HCT116 (cell line): ENCODE data around the gene FCHSD2. TPM values are rescaled to one million over a fixed set of nuclear protein-coding genes. Genes with fewer than 3 reads are reported as not detected.

Source experiments
- ATAC-seq: fragments of 200-7000 bp; cut with Tn5 transposase; 2 replicates; pipeline ENCODE4 v1.9.1; 2020; ENCODE audit warnings: mild to moderate bottlenecking, moderate library complexity
- BruUV-seq: library from RNA; stranded (reverse); fragments of 400-500 nt; replicated peaks from 2 replicates; lab custom pipeline; 2021; lab: Mats Ljungman, UMichigan
- CTCF ChIA-PET: fragments of 300-600 bp; sonication (Branson Sonifier 250); formaldehyde crosslinking; loops from one replicate; lab custom pipeline; 2021; ENCODE audit warnings: antibody characterized with exemption; lab: Charles Lee
- POLR2A ChIA-PET: fragments of 300-600, 350-600 bp; sonication (Branson Sonifier 250); formaldehyde crosslinking; loops from one replicate; lab custom pipeline; 2021; ENCODE audit warnings: antibody characterized with exemption; lab: Charles Lee
- RAD21 ChIA-PET, 2 experiments: fragments of 300-600 bp; sonication (Branson Sonifier 250); formaldehyde crosslinking; loops; one replicate each; lab custom pipeline; 2023; ENCODE audit warnings: low total read pairs in 2 of 2; ENCODE audit not compliant: uncharacterized antibody in 2 of 2, unreplicated experiment in 2 of 2, low non-redundant PET in 1 of 2; lab: Charles Lee
- DNase-seq: peaks from one replicate; pipeline ENCODE4 v3.0.0-alpha.2; 2010; ENCODE audit warnings: low read depth, low spot score
- H2AFZ ChIP-seq: fragments of 200-600 bp; shearing (Covaris generic), sonication (generic); 2 replicates; pipeline ENCODE4 v1.6.1; 2017; ENCODE audit warnings: low read depth, mixed run types, mixed read lengths, antibody characterized with exemption, low read length; ENCODE audit not compliant: poor library complexity, severe bottlenecking
- H3K27ac ChIP-seq: 2 replicates; pipeline ENCODE4 v1.5.1; 2012; ENCODE audit warnings: low read depth, low read length
- H3K27me3 ChIP-seq: fragments of 200-600 bp; sonication (generic); 2 replicates; pipeline ENCODE4 v1.6.1; 2016; ENCODE audit warnings: mixed run types, low read length, mixed read lengths; ENCODE audit not compliant: insufficient read depth
- H3K36me3 ChIP-seq, 2 experiments: fragments of 200-500 bp in 1 of 2; fragments of 200-600 bp in 1 of 2; sonication (Bioruptor generic) in 1 of 2; sonication (generic) in 1 of 2; 2 replicates each; pipeline versions ENCODE4 v1.5.1 to v1.6.1; 2014 to 2016; ENCODE audit warnings: low read length in 2 of 2, inconsistent platforms in 1 of 2, mixed read lengths in 1 of 2, mixed run types in 1 of 2; ENCODE audit not compliant: insufficient read depth in 2 of 2, control insufficient read depth in 1 of 2
- H3K4me1 ChIP-seq, 2 experiments: fragments of 200-600 bp in 1 of 2; sonication (generic) in 1 of 2; 2 replicates each; pipeline versions ENCODE4 v1.5.1 to v1.6.1; 2012 to 2017; ENCODE audit warnings: low read length in 2 of 2, inconsistent platforms in 1 of 2, mild to moderate bottlenecking in 1 of 2, mixed read lengths in 1 of 2, mixed run types in 1 of 2, moderate library complexity in 1 of 2; ENCODE audit not compliant: insufficient read depth in 2 of 2, control insufficient read depth in 1 of 2
- H3K4me2 ChIP-seq: fragments of 200-600 bp; sonication (generic); 2 replicates; pipeline ENCODE4 v1.6.1; 2017; ENCODE audit warnings: mixed run types, low read length, mixed read lengths
- H3K4me3 ChIP-seq, 2 experiments: fragments of 200-600 bp in 1 of 2; sonication (generic) in 1 of 2; replicated peaks in 1 of 2; 2 replicates each; pipeline ENCODE4 v1.5.1; 2011 to 2016; ENCODE audit warnings: low read length in 2 of 2, control low read depth in 1 of 2, low read depth in 1 of 2, mild to moderate bottlenecking in 1 of 2, mixed read lengths in 1 of 2, mixed run types in 1 of 2
- H3K79me2 ChIP-seq: fragments of 200-600 bp; sonication (generic); 2 replicates; pipeline ENCODE4 v1.6.1; 2017; ENCODE audit warnings: mild to moderate bottlenecking, mixed run types, low read length, moderate library complexity, mixed read lengths; ENCODE audit not compliant: insufficient read depth
- H3K9ac ChIP-seq: fragments of 200-600 bp; sonication (generic); 2 replicates; pipeline ENCODE4 v1.6.1; 2016; ENCODE audit warnings: low read length, mixed read lengths
- H3K9me2 ChIP-seq: fragments of 200-600 bp; sonication (generic), shearing (Covaris generic); 2 replicates; pipeline ENCODE4 v1.6.1; 2017; ENCODE audit warnings: mixed run types, mild to moderate bottlenecking, moderate library complexity; ENCODE audit not compliant: insufficient read depth
- H3K9me3 ChIP-seq, 2 experiments: fragments of 200-500 bp in 1 of 2; fragments of 200-600 bp in 1 of 2; sonication (Bioruptor generic) in 1 of 2; sonication (generic) in 1 of 2; 2 replicates each; pipeline ENCODE4 v1.6.1; 2014 to 2017; ENCODE audit warnings: low read length in 2 of 2, mixed read lengths in 2 of 2, inconsistent platforms in 1 of 2, low read depth in 1 of 2, mild to moderate bottlenecking in 1 of 2, mixed run types in 1 of 2, moderate library complexity in 1 of 2; ENCODE audit not compliant: control insufficient read depth in 1 of 2, insufficient read depth in 1 of 2
- H4K20me1 ChIP-seq: fragments of 200-600 bp; sonication (generic), shearing (Covaris generic); 2 replicates; pipeline ENCODE4 v1.6.1; 2017; ENCODE audit warnings: mixed run types, mild to moderate bottlenecking, moderate library complexity; ENCODE audit not compliant: insufficient read depth
- FOSL1 ChIP-seq: IDR thresholded peaks from 2 replicates; pipeline ENCODE4 v1.6.1; 2012; ENCODE audit warnings: low read depth
- JUND ChIP-seq: IDR thresholded peaks from 2 replicates; pipeline ENCODE4 v1.6.1; 2012
- SP1 ChIP-seq: IDR thresholded peaks from 2 replicates; pipeline ENCODE4 v1.6.1; 2012; ENCODE audit warnings: low read depth
- YY1 ChIP-seq: IDR thresholded peaks from 2 replicates; pipeline ENCODE4 v1.6.1; 2011; ENCODE audit warnings: low read length, low read depth, moderate library complexity, mild to moderate bottlenecking; ENCODE audit not compliant: insufficient replicate concordance; ENCODE audit errors: extremely low read depth
- ZFX ChIP-seq: fragments of 450-650 bp; IDR thresholded peaks from 2 replicates; pipeline ENCODE4 v1.6.1; 2017
- ZNF274 ChIP-seq: fragments of 200-500 bp; sonication (Bioruptor generic); IDR thresholded peaks from 2 replicates; pipeline ENCODE4 v1.6.1; 2014; ENCODE audit warnings: mild to moderate bottlenecking, low read depth, low read length, inconsistent platforms
- intact Hi-C: fragments of 100-400 bp; cut with micrococcal nuclease; formaldehyde crosslinking; loops from 2 replicates; pipeline ENCODE4 v1.10.0; 2022
- total RNA-seq: library from RNA; stranded (reverse); gene quantifications from one replicate; pipeline ENCODE4 v1.2.1, GENCODE V29; 2021; ENCODE audit not compliant: unreplicated experiment
- TF ChIP-seq, protein P1 (sequence below): IDR thresholded peaks from 2 replicates; pipeline ENCODE4 v1.6.1; 2011; ENCODE audit warnings: mild to moderate bottlenecking, low read length, moderate library complexity; ENCODE audit not compliant: insufficient replicate concordance; ENCODE audit errors: extremely low read depth
- TF ChIP-seq, protein P2 (sequence below), 3 experiments: fragments of 200-600 bp in 1 of 3; sonication (generic) in 1 of 3; IDR thresholded peaks in 2 of 3; conservative IDR thresholded peaks in 1 of 3; 2 replicates each; pipeline ENCODE4 v1.5.1; 2012 to 2017; ENCODE audit warnings: low read depth in 2 of 3, low read length in 2 of 3, antibody characterized with exemption in 1 of 3, borderline replicate concordance in 1 of 3, control low read depth in 1 of 3, mild to moderate bottlenecking in 1 of 3, mixed read lengths in 1 of 3, mixed run types in 1 of 3, moderate library complexity in 1 of 3; ENCODE audit not compliant: insufficient read depth in 1 of 3

The FCHSD2 gene
- total RNA-seq, 1 experiment from 2014 or later, result 15.0 TPM

DNA sequence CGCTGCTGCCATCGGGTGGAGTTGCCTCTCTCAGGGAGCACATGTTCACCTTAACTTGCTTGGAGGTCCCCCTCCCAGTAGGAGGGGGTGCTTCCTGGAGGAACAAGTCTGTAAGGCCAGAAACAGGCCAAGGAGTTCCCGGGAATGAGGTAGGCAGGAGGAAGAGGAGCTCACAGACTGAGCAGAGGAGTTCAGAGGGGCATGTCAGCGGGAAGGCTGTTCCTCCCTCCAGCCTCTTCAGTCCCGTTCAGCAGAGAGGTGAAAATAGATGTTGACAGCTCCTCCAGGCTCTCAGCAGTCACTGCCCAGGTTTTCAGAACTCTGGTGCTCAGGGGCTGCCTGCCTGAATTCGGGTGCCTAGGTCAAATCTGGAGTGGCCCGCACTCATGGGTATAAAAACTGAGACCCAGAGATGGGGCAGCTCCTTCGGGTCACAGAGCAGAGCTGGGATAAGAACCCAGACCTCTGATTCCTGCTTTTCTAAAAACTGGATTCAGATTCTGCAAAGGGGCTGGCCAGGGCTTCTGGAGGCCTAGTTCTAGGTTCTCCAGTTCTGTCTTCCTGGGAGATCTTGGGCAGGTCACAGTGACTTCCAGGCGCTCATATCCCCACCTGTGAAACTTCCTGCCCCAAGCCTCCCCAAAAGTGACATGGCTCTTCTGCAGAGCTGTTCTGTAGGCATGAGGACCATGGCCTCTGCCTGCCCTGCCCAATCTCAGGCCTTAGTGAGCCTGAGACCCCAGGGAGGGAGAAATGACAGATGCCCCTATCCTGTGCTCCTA is 309.6 kb downstream of the FCHSD2 start:
- ChIA-PET RAD21 (interaction anchor here (1.4 to 2.1 kb wide), 3 partner anchors 107 to 345 kb away, joined by 10 to 14 read pairs (median 13); no protein-coding TSS in a partner anchor), POLR2A (interaction anchor here (1.2 kb wide), 1 partner anchor 345 kb away, joined by 4 read pairs; no protein-coding TSS in a partner anchor)
- TF ChIP-seq FOSL1, result no peak
- TF ChIP-seq, protein P1, sequence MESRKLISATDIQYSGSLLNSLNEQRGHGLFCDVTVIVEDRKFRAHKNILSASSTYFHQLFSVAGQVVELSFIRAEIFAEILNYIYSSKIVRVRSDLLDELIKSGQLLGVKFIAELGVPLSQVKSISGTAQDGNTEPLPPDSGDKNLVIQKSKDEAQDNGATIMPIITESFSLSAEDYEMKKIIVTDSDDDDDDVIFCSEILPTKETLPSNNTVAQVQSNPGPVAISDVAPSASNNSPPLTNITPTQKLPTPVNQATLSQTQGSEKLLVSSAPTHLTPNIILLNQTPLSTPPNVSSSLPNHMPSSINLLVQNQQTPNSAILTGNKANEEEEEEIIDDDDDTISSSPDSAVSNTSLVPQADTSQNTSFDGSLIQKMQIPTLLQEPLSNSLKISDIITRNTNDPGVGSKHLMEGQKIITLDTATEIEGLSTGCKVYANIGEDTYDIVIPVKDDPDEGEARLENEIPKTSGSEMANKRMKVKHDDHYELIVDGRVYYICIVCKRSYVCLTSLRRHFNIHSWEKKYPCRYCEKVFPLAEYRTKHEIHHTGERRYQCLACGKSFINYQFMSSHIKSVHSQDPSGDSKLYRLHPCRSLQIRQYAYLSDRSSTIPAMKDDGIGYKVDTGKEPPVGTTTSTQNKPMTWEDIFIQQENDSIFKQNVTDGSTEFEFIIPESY, result no peak
- TF ChIP-seq, protein P2, sequence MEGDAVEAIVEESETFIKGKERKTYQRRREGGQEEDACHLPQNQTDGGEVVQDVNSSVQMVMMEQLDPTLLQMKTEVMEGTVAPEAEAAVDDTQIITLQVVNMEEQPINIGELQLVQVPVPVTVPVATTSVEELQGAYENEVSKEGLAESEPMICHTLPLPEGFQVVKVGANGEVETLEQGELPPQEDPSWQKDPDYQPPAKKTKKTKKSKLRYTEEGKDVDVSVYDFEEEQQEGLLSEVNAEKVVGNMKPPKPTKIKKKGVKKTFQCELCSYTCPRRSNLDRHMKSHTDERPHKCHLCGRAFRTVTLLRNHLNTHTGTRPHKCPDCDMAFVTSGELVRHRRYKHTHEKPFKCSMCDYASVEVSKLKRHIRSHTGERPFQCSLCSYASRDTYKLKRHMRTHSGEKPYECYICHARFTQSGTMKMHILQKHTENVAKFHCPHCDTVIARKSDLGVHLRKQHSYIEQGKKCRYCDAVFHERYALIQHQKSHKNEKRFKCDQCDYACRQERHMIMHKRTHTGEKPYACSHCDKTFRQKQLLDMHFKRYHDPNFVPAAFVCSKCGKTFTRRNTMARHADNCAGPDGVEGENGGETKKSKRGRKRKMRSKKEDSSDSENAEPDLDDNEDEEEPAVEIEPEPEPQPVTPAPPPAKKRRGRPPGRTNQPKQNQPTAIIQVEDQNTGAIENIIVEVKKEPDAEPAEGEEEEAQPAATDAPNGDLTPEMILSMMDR (IDR thresholded peaks at IDR 0.05 in 2 of 3, conservative IDR thresholded peaks at IDR 0.05 in 1 of 3; ENCODE audit: borderline replicate concordance in 1 of 3, insufficient read depth in 1 of 3, low read depth in 2 of 3, low read length in 2 of 3), result no peak
- no peak for TF ChIP-seq SP1
- no peak for TF ChIP-seq JUND
- no peak for TF ChIP-seq ZNF274
- no peak for TF ChIP-seq YY1
- TF ChIP-seq ZFX, result no peak
- TF ChIP-seq, all 23 proteins: peak for 0

More for the DNA sequence above, 309.6 kb downstream of the FCHSD2 start:
- CTCF ChIA-PET, result interaction anchor here (0.6 to 4.1 kb wide), 10 partner anchors 8 to 457 kb away, joined by 3 to 79 read pairs (median 5); no protein-coding TSS in a partner anchor
- H3K79me2 ChIP-seq, result no peaks in the 10 kb centered on the region
- H3K27ac ChIP-seq, result no peak overlapping the region
- no peaks in the 10 kb centered on the region for H3K36me3 ChIP-seq
- ATAC-seq (no peak), DNase-seq (no peak)
- BruUV-seq, result no TSS peak
- no peak overlapping the region for H3K4me2 ChIP-seq
- no peak overlapping the region for H3K9ac ChIP-seq
- H4K20me1 ChIP-seq, result no peaks in the 10 kb centered on the region
- H2AFZ ChIP-seq, result no peak overlapping the region
- no peaks in the 10 kb centered on the region for H3K9me2 ChIP-seq
- intact Hi-C loops, result no loop called here
- H3K4me1 ChIP-seq, result peaks cover 0 to 6% of the 10 kb centered on the region in 2 experiments; a peak in 2 of 4 replicates
- H3K27me3 ChIP-seq, result no peaks in the 10 kb centered on the region
- no peak overlapping the region for H3K4me3 ChIP-seq
- H3K9me3 ChIP-seq, result no peaks in the 10 kb centered on the region
